ENCODE results near the gene STAT5B.
"Not testable (repeated sequence)": the region's sequence is repeated elsewhere in the genome, so short reads cannot be mapped to it uniquely, and the experiment has no call there.

The STAT5B gene

GRCh38 chr17:42305543-42306384 lies 29.6 kb upstream of the STAT5B start:
- no peak for DNase-seq

GRCh38 chr17:42305031-42305330 lies 28.8 kb upstream of the STAT5B start:
- DNase-seq, result not testable (repeated sequence)

GRCh38 chr17:42304187-42305030 lies 28.2 kb upstream of the STAT5B start:
- DNase-seq, result no peak

GRCh38 chr17:42303694-42304093 lies 27.5 kb upstream of the STAT5B start:
- DNase-seq, result no peak

GRCh38 chr17:42301022-42301421 lies 24.8 kb upstream of the STAT5B start:
- no peak for DNase-seq

- DNase-seq, result not testable (repeated sequence)
These were observed 23.7 kb upstream of the STAT5B start for GRCh38 chr17:42299913-42300312.

- DNase-seq, result not testable (repeated sequence)
These were observed 23.2 kb upstream of the STAT5B start for GRCh38 chr17:42299361-42299760.

GRCh38 chr17:42297775-42298174 lies 21.6 kb upstream of the STAT5B start:
- not testable (repeated sequence) for DNase-seq

GRCh38 chr17:42296012-42296411 lies 19.8 kb upstream of the STAT5B start:
- no peak for DNase-seq

GRCh38 chr17:42294469-42295398 lies 18.5 kb upstream of the STAT5B start:
- no peak for DNase-seq

GRCh38 chr17:42291129-42291528 lies 14.9 kb upstream of the STAT5B start:
- no peak for DNase-seq

- no peak for DNase-seq
These were observed 14.4 kb upstream of the STAT5B start for GRCh38 chr17:42290577-42290976.

GRCh38 chr17:42289611-42290181 lies 13.5 kb upstream of the STAT5B start:
- DNase-seq, result no peak

GRCh38 chr17:42288803-42289610 lies 12.8 kb upstream of the STAT5B start:
- DNase-seq, result no peak

- DNase-seq, result no peak
These were observed 12.0 kb upstream of the STAT5B start, which contains the start of gene STAT5A for GRCh38 chr17:42287977-42288802. Gene STAT5A, plus strand, starts transcription at chr17:42288498. Its CDS starts 914 bp downstream, at chr17:42289412.

GRCh38 chr17:42287305-42287976 lies 11.2 kb upstream of the STAT5B start:
- DNase-seq, result no peak

- DNase-seq, result no peak
These were observed 10.4 kb upstream of the STAT5B start for GRCh38 chr17:42286411-42287221.

GRCh38 chr17:42285346-42286050 lies 9.3 kb upstream of the STAT5B start:
- no peak for DNase-seq

All from NCI-H446 (cell line).